PC-9 (cell line): ENCODE measurements around the gene ELOVL4. TPM values are rescaled to one million over a fixed set of nuclear protein-coding genes. Genes with fewer than 3 reads are reported as not detected.
A peak's percentile ranks its signal among the peaks of the same experiment; 100 is the strongest.

Experiments used
- Bru-seq: library from RNA; stranded (reverse); fragments of 400-500 nt; gene quantifications from one replicate; lab custom pipeline; 2021; lab: Mats Ljungman, UMichigan
- BruChase-seq, 2 experiments: library from RNA; stranded (reverse); fragments of 400-500 nt; gene quantifications; one replicate each; lab custom pipeline; 2021; lab: Mats Ljungman, UMichigan
- BruUV-seq: library from RNA; stranded (reverse); fragments of 400-500 nt; replicated peaks from 2 replicates; lab custom pipeline; 2021; lab: Mats Ljungman, UMichigan
- CTCF ChIA-PET: fragments of 300-600 bp; sonication (Branson Sonifier 250); formaldehyde crosslinking; loops from one replicate; lab custom pipeline; 2022; ENCODE audit warnings: antibody characterized with exemption; lab: Charles Lee
- POLR2A ChIA-PET: fragments of 300-600 bp; sonication (Branson Sonifier 250); formaldehyde crosslinking; loops from one replicate; lab custom pipeline; 2022; ENCODE audit warnings: antibody characterized with exemption; ENCODE audit not compliant: unreplicated experiment; lab: Charles Lee
- DNase-seq, 2 experiments: peaks; one replicate each; pipeline versions ENCODE4 v3.0.0 to v3.0.0-alpha.2; 2015 to 2022; ENCODE audit warnings: mixed read lengths in 1 of 2
- H2AFZ ChIP-seq: fragments of 200-600 bp; sonication (generic); 2 replicates; pipeline ENCODE4 v1.8.1; 2017; ENCODE audit warnings: antibody characterized with exemption
- H3F3A ChIP-seq: fragments of 200-600 bp; sonication (generic); 2 replicates; pipeline ENCODE4 v1.8.1; 2017; ENCODE audit warnings: antibody characterized with exemption, mild to moderate bottlenecking, low read depth; ENCODE audit not compliant: insufficient read depth
- H3K27ac ChIP-seq: fragments of 200-600 bp; sonication (generic); 2 replicates; pipeline ENCODE4 v1.6.1; 2016; ENCODE audit warnings: mixed run types
- H3K27me3 ChIP-seq: fragments of 200-600 bp; sonication (generic); 2 replicates; pipeline ENCODE4 v1.6.1; 2016; ENCODE audit warnings: low read depth, mixed run types; ENCODE audit not compliant: insufficient read depth
- H3K36me3 ChIP-seq: fragments of 200-600 bp; sonication (generic); 2 replicates; pipeline ENCODE4 v1.6.1; 2016; ENCODE audit warnings: low read depth, mixed run types
- H3K4me1 ChIP-seq: fragments of 200-600 bp; sonication (generic); replicated peaks from 2 replicates; pipeline ENCODE4 v1.6.1; 2016; ENCODE audit warnings: mixed run types; ENCODE audit not compliant: insufficient read depth
- H3K4me2 ChIP-seq: fragments of 200-600 bp; sonication (generic); 2 replicates; pipeline ENCODE4 v1.6.1; 2017; ENCODE audit warnings: mixed run types
- H3K4me3 ChIP-seq: fragments of 200-600 bp; sonication (generic); 2 replicates; pipeline ENCODE4 v1.6.1; 2016; ENCODE audit warnings: mixed run types
- H3K79me2 ChIP-seq: fragments of 200-600 bp; sonication (generic); 2 replicates; pipeline ENCODE4 v1.6.1; 2017; ENCODE audit warnings: low read depth, mixed run types
- H3K9me2 ChIP-seq: fragments of 200-600 bp; sonication (generic); 2 replicates; pipeline ENCODE4 v1.8.1; 2017; ENCODE audit warnings: mild to moderate bottlenecking; ENCODE audit not compliant: insufficient read depth
- H3K9me3 ChIP-seq: fragments of 200-600 bp; sonication (generic); 2 replicates; pipeline ENCODE4 v1.8.1; 2016; ENCODE audit warnings: low read depth; ENCODE audit not compliant: insufficient read depth
- H4K20me1 ChIP-seq: fragments of 200-600 bp; sonication (generic); 2 replicates; pipeline ENCODE4 v1.8.1; 2017; ENCODE audit not compliant: insufficient read depth
- CTCF ChIP-seq: fragments of 200-600 bp; sonication (generic); conservative IDR thresholded peaks from 2 replicates; pipeline ENCODE4 v1.6.1; 2017; ENCODE audit warnings: mixed run types, antibody characterized with exemption, mild to moderate bottlenecking, moderate library complexity
- EZH2 ChIP-seq: fragments of 200-600 bp; sonication (generic); IDR thresholded peaks from 2 replicates; pipeline ENCODE4 v1.8.0; 2017; ENCODE audit warnings: antibody characterized with exemption, low read depth
- intact Hi-C: fragments of 100-400 bp; cut with micrococcal nuclease; formaldehyde crosslinking; loops from one replicate; pipeline ENCODE4 v1.10.0; 2022; ENCODE audit not compliant: unreplicated experiment
- long read RNA-seq: library from polyadenylated mRNA; stranded (forward); transcript quantifications from one replicate; pipeline ENCODE4 v2.0.0, GENCODE V29; 2022
- total RNA-seq: library from RNA; stranded (reverse); gene quantifications from 2 replicates; pipeline ENCODE4 v1.2.3, GENCODE V29; 2021

The ELOVL4 gene
- total RNA-seq = not detected in 2 replicates
- percentile 3 among the genes with signal in this experiment for Bru-seq, nascent RNA
- percentile 7 among the genes with signal in this experiment for BruChase-seq, experiment 1, labeled RNA remaining after a 2-hour chase
- percentile 3 among the genes with signal in this experiment for BruChase-seq, experiment 2, labeled RNA remaining after a 6-hour chase
- long read RNA-seq = 0 reads

GRCh38 chr6:79947191-79948186 is at the start of gene ELOVL4:
TSS of gene ELOVL4 (minus strand) at chr6:79947553. CDS start at chr6:79947279, 274 bp downstream.
- Histone ChIP-seq H3K4me3 (no peak within 1 kb of the TSS), H3K79me2 (no peaks in the 10 kb centered on the region), H3K36me3 (no peaks in the 10 kb centered on the region), H3K9me2 (no peaks in the 10 kb centered on the region), H3F3A (no peaks in the 10 kb centered on the region), H3K27me3 (no peaks in the 10 kb centered on the region), H4K20me1 (no peaks in the 10 kb centered on the region), H3K9me3 (no peaks in the 10 kb centered on the region), H2AFZ (no peak within 1 kb of the TSS), H3K4me2 (no peak within 1 kb of the TSS), H3K27ac (no peak within 1 kb of the TSS), H3K4me1 (no peaks in the 10 kb centered on the region)
- ChIA-PET CTCF (no interaction called here), POLR2A (no interaction called here)
- no peak for DNase-seq
- BruUV-seq = no TSS peak
- no peak for TF ChIP-seq EZH2
- no peak for TF ChIP-seq CTCF
- intact Hi-C loops = loop anchor here (5.0 kb wide), 1 partner anchor 145 kb away; no protein-coding TSS in a partner anchor

- no peaks in the 10 kb centered on the region for H3F3A ChIP-seq
- H3K4me1 ChIP-seq = no peaks in the 10 kb centered on the region
- no peaks in the 10 kb centered on the region for H3K9me2 ChIP-seq
- no peaks in the 10 kb centered on the region for H3K9me3 ChIP-seq
- TF ChIP-seq CTCF = no peak
- TF ChIP-seq EZH2 = no peak
- H3K27me3 ChIP-seq = no peaks in the 10 kb centered on the region
- no TSS peak for BruUV-seq
- no peak overlapping the region for H3K4me2 ChIP-seq
- no peak overlapping the region for H3K27ac ChIP-seq
- no peaks in the 10 kb centered on the region for H4K20me1 ChIP-seq
- CTCF ChIA-PET = no interaction called here
- no peaks in the 10 kb centered on the region for H3K79me2 ChIP-seq
- no peak overlapping the region for H3K4me3 ChIP-seq
- H3K36me3 ChIP-seq = no peaks in the 10 kb centered on the region
- no peak overlapping the region for H2AFZ ChIP-seq
- intact Hi-C loops = no loop called here
- no peak for DNase-seq
- POLR2A ChIA-PET = no interaction called here
Observed at GRCh38 chr6:79993911-79994309, 46.6 kb upstream of the ELOVL4 start.

- Histone ChIP-seq H3K4me3 (no peak overlapping the region), H3K4me2 (no peak overlapping the region), H3K79me2 (no peaks in the 10 kb centered on the region), H3K4me1 (no peaks in the 10 kb centered on the region), H3K27me3 (no peaks in the 10 kb centered on the region), H3K36me3 (no peaks in the 10 kb centered on the region), H3K9me2 (no peaks in the 10 kb centered on the region), H4K20me1 (no peaks in the 10 kb centered on the region), H2AFZ (no peak overlapping the region), H3K27ac (no peak overlapping the region), H3K9me3 (no peaks in the 10 kb centered on the region), H3F3A (no peaks in the 10 kb centered on the region)
- CTCF ChIA-PET = no interaction called here
- intact Hi-C loops = no loop called here
- DNase-seq = no peak
- POLR2A ChIA-PET = no interaction called here
- BruUV-seq = no TSS peak
- TF ChIP-seq EZH2 (no peak), CTCF (no peak)
Observed at GRCh38 chr6:79993012-79993910, 45.9 kb upstream of the ELOVL4 start.
